ENCODE results near the gene OVCA2.

The OVCA2 gene

DNA sequence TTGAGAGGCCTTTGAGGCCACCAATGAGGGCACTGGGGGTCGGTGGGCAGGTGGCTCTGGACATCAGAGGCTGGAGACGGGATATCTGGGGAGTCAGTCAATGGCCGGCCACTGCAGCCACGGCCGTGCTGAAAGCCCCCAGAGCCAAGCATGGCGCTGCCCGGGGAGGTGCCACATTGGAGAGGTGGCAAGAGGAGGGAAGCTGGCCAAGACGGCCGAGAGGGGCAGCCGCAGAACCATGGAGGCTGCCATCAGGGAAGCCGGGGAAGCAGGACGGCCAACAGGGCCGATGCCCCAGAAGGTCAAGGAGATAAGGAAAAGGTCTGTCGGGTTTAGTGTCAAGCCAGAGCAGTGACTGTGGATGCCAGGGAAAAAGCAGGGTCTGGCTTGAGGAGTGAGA lies 26.5 kb upstream of the OVCA2 start:
- DNase-seq: no peak

DNA sequence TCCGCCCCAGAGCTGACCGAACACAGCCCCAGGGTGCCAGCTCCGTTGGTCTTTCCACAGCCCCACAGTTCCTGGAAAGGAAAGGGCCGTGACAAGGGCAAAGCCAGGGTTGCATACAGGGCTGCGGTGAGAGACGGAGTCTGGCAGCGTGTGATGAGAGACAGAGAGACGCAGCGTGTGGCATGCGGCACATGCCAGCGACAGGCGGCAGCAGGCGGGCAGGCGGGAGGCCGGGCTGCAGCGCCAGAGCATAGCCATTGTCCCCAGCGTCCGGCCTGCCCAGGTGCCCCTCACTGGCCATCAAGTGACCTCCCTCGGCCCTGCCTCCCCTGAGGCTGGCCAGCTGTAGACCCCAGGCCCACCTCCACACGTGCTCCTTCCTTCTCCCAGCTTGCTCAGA lies 25.3 kb upstream of the OVCA2 start:
- DNase-seq: no peak

DNA sequence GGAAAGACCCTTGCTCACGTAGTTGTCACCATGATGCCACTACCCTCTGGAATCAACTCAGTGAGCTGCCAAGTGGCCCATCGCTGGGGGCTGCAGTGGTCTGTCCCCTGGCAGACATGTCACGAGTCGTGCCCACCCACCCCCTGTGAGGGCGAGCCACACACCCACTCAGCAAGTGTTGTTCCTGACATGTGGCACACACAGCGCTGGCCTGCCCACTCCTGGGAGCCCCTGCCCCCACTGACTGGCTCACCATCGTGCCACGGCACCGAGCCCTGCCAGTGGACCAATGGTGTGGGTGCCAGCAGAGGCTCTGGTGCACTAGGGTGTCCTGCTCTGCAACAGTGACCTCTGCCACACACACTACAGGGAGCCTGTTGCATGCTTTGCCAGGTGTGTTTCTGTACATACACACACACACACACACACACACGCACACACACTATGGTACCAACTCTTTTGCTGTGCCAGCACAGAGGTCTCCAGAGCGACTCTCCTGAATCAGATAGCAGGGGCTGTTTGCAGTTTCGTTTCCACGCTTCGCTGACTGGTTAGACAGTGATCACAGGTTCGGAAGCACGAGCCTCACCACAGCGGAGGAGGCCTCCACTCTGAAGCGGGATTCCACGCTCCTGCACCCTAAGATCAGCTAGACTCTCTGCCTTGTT lies 24.4 kb upstream of the OVCA2 start:
- no peak for DNase-seq

DNA sequence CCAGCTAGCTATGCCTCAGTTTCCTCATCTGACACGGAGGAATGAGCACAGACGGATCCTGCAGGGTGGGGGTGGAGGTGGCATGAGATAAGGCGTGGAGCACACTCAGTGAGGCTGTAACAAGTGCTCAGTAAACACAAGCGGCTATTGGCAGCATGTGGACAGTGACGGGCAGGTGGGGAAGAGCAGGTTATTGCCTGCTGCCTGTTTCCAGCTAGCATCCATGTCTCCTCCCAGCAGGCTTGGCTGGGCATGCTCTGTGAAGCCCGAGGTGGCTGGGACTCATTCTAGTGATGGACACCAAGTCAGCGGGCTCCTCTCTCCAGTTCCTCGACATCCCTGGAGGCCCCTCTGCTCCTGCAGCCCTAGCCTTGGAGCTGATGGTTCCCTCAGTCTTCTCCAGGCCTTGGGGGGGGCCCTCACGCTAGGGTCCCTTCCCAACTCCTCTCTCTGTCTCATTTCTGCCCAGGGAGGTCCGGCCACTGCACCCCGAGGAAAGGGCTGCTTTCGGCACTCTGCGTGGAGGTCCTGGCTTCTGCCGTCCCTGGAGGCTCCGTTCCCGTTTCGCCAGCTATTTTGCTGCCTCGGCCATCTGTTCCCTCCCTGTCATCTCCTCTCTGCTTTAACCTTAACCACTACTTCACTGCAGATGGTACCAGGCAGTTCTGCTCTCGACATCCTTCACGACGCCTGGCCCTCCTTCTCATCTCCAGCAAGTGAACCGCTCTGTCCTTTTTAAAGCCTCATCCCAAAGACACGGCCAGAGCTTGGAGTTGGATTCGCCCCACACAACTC lies 22.9 kb upstream of the OVCA2 start:
- no peak for DNase-seq

DNA sequence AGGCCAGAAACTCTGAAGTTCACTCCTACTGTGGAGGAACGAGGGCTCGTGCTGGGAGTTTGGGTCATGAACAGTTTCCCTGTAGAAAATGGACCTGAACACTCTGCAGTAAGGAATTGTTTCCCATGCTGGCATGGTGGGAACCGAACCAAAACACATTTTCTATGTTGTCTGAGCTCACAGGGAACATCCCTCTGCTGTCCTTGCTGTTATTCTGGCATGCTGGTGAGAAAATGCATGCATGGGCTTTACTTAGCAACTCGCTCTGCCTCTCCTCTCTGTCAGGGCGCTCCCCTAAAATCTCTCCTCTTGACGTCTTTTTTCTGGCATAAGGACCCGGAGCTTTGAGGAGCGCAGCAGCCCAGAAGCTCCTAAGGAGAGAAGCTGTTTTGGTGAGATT lies 22.1 kb upstream of the OVCA2 start:
- no peak for DNase-seq

DNA sequence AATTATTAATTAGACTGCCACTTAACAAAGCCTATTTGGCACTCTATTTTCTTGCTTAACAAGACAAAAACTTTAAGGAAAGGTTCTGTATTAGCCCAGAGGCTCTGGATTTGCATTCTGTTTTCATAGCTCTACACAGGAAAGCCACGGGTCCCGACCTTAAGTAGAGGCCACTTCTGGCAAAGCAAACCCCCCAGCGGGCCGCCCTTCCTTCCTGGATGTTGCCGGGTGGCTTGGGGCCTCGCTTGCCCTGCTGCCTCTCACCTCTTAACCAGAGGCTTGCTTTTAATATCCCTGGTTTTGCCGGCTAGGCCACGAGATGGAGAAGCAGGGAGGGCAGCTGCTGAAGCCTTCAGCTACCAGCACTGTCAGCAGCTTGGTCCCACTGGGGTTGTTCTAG lies 21.1 kb upstream of the OVCA2 start:
- no peak for DNase-seq

DNA sequence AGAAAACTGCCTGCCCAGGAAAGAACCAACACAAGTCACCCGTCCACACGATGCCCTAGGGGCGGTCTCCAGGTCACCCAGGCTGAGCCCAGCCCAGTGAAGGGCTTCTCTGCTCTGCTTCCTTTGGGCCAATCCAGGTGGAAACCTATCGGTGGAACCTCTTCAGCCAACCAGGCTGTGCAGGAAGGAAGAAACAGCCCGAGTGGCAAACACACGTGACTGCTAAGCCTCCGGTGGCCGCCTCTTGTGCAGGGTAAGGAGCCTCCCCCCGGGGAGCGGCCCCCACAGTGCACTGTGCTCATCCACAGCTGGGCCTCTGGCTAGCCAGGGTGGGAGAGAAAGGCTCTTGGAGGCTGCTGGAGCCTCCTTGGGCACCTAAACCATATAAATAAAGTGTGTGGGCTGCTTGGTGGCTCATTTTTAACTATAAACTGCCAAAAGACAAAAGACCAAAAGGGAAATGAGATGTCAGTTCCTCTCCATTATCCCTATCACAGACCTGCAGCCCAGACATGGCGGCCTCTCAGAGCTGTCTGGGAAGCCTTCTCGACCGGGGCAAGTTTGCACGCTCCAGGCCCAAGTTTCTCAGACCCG lies 19.1 kb upstream of the OVCA2 start:
- DNase-seq: no peak

DNA sequence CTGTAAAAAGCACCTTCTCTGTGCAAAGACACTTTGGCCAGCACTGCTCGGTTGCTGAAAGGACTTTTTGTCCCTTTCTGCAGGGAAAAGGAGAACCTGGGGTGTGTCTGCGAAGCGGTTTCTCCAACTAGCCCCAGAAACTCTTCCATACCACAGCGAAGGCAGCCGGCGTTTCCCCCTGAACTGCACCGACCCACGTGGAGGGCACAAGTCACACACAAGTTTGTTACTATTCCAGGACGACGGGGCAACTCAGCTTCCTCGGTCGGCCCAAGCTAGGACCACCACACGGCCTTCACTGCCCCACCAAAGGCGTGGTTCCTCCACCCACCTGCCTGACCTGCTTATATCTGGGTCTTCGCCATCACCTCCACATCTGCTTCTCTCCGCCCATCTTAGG lies 18.6 kb upstream of the OVCA2 start:
- no peak for DNase-seq

DNA sequence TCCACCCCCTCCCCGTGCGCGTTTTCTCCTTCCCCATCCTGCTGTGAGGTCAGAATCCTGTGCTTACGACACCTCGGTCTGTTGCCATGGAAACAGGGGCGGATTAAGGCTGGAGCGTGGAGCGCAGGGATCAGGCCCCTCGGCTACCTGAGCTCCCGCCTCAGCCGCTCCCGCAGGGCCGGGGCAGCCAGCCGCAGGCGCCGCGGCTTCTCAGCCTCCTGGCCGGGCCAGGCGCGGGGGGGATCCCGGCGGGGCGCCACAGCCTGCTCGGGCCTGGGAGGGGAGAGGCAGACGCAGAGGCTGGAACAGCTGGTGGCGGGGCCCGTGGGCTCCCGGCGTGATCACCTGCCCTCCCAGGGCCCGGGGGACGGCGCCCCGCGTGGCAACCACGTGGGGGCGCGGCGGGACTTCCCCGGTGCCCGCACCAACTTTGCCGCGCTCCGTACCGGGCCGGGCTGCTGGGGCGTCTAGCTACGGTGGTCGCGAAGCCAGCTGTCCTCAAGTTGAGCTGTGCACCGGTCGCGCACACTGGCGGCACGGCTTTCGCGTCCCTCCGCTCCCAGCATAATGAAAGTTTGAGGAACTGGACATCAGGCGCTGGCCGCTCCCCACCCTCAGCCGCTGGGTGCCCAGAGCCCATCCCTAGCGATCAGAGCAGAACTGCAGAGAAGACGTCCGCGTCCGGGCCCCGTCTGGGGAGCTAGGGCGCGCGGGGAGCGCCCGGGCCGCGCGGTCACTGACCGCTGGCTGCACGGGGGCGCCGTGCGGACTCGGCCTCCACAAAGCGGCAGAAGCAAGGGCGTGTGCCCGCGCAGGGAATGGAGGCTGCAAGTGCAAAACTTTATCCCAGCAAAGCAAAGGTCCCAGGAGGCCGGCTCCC lies 17.9 kb upstream of the OVCA2 start:
- DNase-seq: no peak

DNA sequence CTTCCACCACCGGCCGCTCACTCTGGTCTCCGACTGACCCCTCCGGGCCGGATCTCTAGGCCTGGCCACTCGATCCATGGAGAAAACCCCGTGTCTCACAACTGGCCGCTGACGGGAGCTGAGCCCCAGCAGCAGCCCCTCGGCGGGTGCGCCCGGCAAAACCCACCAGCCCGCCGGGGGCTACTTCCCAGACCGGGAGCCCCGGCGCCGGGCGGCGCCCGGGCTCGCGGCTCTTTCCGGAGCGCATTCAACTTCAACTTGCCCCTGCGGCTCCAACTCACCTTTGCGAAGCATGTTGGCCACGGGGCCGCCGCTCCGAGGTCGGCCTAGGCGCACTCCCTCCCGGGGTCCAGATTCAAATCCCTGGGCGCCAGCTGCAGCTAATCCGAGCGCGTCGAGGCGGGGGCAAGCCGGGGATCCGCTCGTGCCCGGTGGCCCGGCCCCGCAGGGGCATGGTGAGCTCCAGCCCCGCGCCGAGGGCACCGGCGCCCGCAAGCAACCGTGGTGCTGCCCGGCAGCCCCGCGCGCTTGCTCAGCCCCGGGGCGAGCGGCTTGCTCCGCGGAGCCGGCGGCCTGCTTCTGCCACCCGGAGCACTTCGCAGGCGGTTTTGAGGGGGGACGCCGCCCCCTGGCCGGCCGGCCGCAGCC lies 17.1 kb upstream of the OVCA2 start:
- DNase-seq: no peak

DNA sequence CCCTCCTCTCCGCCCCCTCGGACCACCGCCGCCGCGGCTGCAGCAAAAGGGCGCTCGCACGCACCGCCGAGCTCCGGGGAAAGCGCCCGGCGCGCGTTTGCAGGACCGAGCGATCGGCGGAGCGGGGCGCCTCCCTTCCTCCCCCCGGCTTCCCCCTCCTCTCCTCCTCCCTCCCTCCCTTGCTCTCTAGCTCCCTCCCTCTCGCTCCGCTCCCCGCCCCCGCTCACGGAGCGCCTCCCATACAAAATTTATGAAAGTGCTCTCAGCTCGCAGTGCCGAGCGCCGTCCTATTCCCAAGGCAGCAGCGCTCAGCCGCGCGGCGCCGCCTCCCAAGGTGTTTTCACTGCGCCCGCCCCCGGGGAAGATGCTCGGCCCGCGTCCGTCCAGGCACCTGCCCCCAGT lies 16.6 kb upstream of the OVCA2 start, which contains the start of gene RTN4RL1:
RTN4RL1 (minus strand) TSS at position 115 of the 402 bp plus-strand sequence. CDS start 469 bp downstream, outside the sequence.
- no peak for DNase-seq

DNA sequence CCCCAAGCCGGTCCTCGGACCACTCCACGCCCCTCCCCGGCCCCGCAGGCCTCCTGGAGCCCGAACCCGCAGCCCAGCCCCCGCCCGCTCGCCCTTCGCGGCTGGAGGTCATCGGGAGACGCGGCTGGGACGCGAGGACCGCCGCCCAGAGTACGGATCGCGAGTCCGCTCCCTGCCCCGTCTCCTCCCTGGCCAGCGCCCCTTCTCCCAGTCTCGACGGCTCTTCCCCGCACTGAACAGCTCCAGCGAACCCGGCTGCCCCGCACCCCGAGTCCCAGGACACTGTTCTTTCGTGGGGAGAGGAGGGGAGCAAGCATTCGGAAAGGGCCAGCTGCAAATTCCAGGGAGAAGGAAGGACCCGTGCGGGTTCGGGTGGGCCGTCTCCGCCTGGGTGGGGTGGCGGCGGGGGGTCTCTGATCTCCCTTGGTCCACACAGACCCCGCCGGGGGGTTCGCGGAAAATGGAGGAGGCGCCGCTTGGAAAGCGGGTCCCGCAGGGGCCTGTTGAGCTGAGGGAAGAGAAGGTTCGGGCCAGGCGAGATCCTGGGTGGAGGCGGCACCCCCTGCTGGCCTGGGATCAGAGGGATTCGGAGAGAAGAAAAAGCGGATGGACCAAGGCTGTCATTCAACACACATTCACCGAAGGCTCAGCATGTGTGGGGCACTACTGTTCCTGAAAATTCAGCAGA lies 16.1 kb upstream of the OVCA2 start:
- no peak for DNase-seq

DNA sequence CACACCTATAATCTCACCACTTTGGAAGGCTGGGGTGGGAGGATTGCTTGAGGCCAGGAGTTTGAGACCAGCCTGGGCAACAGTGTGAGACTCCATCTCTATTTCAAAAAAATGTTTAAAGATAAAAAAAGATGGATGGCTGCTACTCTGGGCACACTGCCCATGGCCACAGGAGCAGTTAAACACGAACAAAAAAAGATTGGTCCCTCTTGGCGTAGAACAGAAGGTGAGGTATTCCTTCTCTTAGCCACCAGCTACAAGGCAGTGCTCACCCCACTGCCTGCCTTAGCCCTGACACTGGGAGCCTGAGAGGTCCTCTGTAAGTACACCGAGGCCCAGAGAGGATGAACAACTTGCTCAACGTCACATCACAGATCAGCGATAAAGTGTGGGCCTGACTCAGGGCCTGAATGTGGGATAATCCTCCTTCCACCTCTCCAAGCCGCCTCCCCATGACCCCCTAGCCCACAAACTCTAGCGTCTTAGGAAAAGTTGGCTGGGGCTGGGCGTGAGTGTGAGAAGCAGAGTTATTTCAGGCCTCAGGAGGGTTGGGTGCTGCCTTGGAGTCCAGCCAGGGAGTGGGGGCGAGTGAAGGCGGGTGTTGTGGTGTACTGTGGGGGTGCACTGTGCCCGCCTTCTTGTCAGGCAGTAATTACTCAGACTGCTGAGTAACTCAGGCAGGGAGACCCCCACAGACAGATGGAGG lies 14.1 kb upstream of the OVCA2 start:
- DNase-seq: no peak

DNA sequence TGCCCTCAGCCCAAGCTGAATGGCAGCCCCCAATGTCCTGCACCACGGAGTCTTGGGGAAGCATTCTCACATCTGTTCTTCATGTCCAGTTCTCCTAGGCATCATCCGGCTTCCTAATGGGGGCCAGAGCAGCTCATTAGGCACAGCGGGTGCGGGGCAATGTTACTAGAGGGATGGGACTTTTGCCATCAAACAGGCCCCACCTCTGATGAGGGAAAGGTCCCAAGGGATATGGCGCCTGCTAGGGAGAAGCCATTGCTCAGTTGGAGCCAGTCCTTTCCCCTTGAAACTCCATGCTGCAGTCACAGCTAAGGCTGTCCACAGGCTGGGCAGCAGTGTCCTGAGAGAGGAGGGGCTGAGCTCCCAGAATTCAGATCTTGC lies 13.6 kb upstream of the OVCA2 start:
- no peak for DNase-seq

DNA sequence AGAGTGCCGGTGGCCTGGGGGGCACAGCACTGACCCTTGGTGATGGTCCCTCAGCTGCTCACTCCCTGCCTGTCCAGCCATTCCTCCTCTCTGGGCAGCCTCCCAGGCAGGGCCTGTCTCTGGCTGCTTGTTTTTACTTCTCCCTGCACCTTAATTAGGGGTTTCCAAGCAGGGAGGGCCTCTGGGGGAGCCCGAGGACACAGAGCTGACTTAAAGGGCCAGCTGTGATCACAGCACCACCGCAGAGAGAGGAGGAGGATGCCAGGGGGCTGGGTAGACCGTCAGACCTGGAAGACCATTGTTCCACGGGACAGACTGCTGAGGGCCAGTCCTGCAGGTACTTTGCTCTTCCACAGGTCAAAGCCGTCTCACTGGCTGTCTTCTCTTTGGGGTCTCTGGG lies 13.1 kb upstream of the OVCA2 start:
- DNase-seq: no peak

DNA sequence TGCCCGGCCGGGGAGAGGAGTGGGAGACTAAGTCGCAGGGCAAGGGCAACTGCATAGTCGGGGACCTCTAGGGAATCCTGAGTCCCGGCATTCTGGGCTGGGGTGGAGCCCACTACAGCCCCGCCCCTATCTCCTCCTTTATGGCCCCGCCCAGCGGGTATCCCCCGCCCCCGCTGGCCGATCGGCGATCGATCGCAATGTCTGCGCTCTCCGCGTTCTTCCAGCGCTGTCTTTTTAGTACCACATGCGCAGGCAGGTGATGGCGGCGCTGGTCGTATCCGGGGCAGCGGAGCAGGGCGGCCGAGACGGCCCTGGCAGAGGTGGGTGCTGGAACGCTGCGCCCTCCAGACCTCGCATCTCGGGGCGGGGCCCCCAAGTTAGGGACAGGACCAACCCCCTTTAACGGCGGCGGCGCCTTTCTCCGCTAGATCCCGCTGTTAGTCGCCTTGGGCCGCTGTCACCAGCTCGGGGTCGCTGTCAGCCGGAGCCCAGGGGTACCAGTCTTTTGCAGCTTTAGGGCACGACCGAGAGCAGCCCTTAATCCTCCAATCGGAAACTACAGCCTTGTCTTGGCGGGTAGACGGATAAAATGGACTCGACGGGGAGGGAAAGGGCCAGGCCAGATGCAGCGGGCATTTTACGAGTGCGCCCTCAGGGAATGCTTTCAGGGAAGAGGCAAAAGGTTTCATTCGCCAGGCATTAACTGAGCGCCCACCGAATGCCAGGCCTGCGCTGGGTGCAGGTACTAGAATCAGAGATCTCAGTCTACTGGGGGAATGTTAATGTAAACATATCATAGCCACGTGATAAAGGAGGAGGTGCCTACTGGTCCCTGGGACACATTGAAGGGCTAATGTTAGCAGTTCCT lies 11.7 kb upstream of the OVCA2 start, which contains the start of gene DPH1:
DPH1 (plus strand) TSS at position 243 of the 868 bp plus-strand sequence; CDS start at position 260, 17 bp downstream.
- no peak for DNase-seq

DNA sequence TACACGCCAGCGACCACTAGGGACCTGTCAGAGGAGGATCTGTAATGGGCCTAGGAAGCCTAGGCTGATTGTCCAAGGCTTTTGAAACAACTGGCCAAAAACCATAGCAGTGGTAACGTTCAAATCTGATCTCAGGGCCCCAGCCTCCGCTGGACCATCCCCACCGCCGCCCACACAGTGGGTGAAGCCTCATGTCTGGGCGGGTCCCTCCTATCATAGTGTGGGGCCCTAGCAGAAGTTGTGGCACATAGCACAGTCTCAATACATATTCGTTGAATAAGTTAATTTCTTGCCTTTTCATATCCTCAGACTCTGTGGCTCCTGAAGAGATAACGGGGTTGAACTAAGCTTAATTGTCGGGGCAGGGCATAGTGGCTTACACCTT lies 11.1 kb upstream of the OVCA2 start:
- DNase-seq: no peak

DNA sequence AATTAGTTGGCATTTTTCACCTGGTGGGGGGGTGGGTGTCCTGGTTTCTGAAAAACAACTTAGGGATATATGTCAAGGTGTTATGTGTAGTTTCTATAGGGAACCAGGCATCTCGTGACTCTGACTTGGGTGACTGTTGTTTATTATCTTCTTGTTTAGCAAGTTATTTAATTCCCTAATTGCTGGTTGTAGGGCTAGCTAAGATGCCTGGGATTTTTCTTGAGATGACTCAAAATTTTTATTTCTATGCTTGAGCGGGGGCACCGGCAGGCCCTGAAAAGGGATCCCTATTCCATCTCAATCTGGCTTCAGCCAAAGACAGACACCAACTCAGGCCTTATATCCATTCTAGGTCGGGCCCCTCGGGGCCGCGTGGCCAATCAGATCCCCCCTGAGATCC lies 8.7 kb upstream of the OVCA2 start:
- no peak for DNase-seq

DNA sequence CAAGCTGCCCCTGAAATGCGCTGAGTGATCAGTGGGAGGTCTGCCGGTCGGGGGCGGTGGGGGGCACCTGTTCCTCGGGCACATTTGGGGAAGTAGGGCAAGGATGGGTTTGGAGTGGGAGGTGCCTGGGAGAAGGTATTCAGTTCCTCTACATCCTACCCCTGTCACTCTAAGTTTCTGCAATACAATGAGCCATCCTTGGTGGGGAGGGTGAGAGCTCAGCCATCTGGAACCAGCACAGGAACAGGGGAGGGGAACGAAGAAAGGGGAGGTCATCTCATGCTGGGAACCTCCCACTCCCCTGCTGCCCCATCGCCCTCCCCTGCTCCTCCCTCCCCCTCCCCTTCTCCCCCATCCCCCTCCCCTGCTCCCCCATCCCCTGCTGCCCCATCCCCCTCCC lies 7.7 kb upstream of the OVCA2 start:
- DNase-seq: no peak

DNA sequence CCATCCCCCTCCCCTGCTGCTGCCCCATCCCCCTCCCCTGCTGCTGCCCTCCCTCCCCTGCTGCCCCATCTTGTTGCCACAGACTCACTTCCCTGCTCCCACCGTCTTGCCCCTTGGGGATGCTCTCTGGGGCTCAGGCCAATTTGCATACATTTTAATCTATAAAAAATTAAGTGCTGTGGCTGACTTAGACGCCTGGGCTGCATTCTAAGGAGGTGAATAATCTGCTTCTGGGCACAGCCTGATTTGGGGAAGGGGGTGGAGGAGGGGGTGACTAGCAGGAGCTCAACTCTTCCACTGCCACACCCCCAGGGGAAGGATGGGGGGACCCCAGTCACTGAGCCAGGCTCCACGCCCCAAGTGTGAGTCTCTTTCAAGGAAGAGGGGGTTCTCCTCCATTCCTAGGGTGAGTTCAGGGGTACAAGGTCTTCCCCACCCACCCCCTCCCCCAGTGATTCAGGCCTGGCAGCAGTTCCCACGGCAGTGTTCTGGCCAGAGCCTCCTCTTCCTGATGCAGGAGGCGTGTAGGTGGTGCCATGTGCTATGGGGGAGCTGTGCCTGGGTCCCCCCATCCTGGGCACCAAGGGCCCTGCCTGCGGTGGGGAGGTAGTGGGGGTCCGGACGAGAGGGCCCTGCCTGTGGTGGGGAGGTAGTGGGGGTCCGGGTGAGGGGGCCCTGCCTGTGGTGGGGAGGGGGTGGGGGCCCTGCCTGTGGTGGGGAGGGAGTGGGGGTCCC lies 6.8 kb upstream of the OVCA2 start:
- no peak for DNase-seq

Data from KG1 (cell line).